Occipital lobe (tissue), 2 donors: ENCODE measurements around the gene GNPTG. TPM values are rescaled to one million over a fixed set of nuclear protein-coding genes. Genes with fewer than 3 reads are reported as not detected.
"Not testable (repeated sequence)": the region's sequence is repeated elsewhere in the genome, so short reads cannot be mapped to it uniquely, and the experiment has no call there.

ENCODE experiments used
- DNase-seq: peaks from one replicate; lab custom pipeline; 2025; lab: John Stamatoyannopoulos, UW
- total RNA-seq: library from RNA; depleted of rRNA; stranded (reverse); fragments of >200 nt; gene quantifications from one replicate; pipeline ENCODE4 v1.2.3, GENCODE V29; 2014

Gene GNPTG
- total RNA-seq, 1 donor from 2014 or later: 15.0 TPM

DNA sequence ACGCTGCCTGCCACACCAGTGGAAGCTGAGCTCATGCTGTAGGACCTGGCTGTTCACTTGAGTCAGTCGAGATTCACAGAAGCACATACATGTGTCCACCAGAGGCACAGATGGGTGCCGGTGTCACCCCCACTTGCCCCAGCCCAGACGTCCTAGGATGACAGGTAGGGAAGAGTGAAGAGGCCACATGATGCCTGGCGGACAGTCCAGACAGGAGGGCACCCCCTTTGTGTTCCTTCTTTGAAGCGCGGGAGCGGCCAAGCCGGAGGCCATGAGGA lies 33.5 kb upstream of the GNPTG start:
- no peak for DNase-seq

DNA sequence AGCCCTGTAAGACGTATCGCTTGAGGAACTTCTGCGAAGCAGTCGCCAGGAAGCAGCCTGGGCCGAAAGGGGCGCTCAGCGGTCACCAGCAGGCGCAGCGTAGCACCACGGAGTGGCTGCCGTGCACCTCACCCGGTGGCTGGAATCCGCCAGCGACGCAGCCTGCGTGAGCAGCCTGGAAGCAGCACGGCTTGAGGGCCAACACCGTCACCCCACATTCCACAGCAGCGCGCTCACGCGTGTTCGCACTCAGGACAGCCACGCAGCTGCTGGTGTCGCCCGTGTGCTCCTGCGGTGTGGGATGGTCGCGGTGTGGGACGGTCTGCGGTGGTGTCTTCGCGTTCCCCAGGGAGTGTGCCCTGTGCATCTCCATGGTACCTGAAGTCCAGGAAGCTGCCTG lies 32.7 kb upstream of the GNPTG start:
- DNase-seq: no peak

- DNase-seq: no peak
These were observed 31.6 kb upstream of the GNPTG start for GRCh38 chr16:1320097-1320496.

GRCh38 chr16:1320658-1321240 lies 31.0 kb upstream of the GNPTG start:
- DNase-seq: no peak

GRCh38 chr16:1322407-1322806 lies 29.3 kb upstream of the GNPTG start:
- no peak for DNase-seq

DNA sequence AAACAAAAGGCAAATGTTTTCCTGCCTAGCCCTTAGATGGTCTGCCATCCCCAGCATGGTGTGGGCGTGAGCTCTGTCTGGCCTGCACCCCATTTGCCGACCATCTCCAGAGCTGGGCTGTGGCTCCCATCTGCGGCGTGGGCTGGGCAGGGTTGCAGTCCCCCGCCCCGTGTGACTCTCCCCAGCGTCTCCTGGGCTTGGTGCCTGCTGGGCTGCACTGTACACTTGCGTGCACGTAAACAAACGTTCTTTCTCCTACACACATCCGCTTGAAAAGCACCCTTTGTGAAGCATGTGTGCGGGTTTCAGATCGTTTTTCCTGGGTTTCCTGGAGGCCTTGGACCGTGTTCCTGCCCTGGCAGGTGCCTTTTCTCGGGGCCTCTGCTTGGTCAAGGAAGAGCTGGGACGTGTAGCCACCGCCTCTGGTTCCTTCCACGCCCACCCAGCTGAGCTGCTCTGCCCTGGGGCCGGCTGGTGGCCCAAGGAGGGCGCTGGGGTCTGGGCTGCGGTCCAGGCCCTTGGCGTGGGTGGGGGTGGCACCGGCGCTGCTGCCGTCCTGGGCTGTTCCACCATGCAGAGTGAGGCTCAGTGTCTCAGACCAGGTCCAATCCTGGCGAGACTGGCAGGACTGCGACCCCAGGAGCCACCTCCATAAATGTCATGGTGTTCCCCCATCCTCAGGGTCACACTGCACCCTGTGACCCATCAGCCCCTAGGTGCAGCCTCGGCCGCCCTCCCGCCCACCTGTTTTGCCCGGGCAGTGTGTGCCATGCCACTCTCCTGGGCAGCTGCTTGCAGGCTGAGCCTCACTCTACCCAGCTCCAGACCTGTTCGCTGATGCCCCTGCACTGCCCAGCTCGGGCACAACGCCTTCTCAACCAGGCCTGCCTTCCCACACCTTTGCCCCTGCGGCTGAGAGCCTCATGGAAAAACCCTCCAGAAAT lies 28.2 kb upstream of the GNPTG start:
- peak; percentile 48 for DNase-seq

GRCh38 chr16:1324286-1324826 lies 27.4 kb upstream of the GNPTG start:
- DNase-seq: no peak

DNA sequence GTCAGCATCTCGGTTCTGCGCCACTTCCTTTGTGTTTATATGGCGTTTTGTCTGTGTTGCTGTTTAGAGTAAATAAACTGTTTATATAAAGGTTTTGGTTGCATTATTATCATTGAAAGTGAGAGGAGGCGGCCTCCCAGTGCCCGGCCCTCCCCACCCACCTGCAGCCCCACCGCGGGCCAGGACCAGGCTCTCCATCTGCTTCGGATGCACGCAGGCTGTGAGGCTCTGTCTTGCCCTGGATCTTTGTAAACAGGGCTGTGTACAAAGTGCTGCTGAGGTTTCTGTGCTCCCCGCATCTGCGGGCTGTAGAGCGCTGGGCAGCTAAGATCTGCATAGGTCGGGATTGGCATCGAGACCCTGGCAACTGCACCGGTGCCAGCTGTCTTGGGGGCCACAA lies 26.5 kb upstream of the GNPTG start:
- DNase-seq: no peak

- no peak for DNase-seq
These were observed 25.9 kb upstream of the GNPTG start for GRCh38 chr16:1325673-1326371.

DNA sequence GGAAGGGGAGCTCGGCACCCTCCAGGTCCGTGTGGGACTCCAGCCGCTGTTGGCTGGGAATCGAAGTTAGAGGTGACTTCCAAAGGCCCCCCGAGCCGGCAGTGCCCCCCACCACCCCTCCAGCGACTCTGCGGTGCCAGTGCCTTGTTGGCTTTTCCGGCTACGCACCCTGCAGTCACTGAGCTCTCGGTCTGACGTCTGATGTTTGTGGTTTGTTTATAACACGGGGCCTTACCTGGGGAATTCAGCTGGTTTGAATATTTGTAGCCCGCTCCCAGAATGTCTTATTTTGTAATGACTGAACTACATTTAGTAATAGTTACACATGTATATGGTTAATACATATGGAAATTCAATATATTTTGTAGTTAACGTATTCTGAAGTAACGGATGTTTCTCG lies 25.3 kb upstream of the GNPTG start:
- no peak for DNase-seq

GRCh38 chr16:1326946-1327618 lies 24.6 kb upstream of the GNPTG start:
- no peak for DNase-seq

GRCh38 chr16:1327619-1327947 lies 24.1 kb upstream of the GNPTG start:
- no peak for DNase-seq

DNA sequence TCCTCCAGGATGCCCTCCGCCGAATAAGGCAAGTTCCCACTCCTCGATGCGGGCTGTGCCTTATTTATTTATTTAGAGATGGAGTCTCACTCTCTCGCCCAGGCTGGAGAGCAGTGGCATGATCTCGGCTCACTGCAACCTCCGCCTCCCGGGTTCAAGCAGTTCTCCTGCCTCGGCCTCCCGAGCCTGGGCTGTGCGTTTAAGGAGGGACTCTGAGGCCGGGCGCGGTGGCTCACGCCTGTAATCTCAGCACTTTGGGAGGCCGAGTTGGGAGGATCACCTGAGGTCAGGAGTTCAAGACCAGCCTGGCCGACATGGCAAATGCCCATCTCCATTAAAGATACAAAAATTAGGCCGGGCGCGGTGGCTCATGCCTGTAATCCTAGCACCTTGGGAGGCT lies 23.6 kb upstream of the GNPTG start:
- DNase-seq: not testable (repeated sequence)

GRCh38 chr16:1328961-1329360 lies 22.8 kb upstream of the GNPTG start:
- DNase-seq: not testable (repeated sequence)

DNA sequence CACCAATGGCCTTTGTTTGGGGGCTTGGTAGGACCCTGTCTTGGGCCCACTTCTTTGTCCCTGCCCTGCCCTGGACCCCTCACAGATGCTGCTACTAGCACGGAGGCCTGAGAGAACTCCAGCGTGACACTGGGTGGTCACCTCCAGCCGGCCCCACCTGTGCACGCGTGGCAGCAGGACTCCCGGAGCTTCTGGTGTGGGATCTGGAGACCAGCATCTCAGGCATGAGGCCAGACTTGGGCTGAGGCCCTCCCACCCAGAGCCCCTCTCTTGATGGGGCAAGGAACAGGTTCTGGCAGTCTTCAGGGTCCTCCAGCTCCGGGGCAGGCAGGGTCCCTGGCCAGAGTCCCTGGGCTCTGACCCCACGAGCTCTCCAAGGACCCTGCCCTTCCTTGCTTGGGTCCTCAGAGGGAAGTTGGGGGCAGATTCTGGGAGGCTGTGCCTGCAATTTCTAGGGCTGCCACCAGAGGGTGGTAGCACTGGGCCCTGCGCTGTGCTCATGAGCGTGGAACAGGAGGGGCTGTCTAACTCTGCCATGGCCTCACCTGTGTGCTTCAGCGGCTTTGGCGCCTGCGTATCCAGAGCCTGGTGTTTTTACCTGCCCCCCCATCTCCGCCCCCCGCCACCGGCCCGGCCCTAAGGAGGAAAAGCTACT lies 21.3 kb upstream of the GNPTG start:
- no peak for DNase-seq

DNA sequence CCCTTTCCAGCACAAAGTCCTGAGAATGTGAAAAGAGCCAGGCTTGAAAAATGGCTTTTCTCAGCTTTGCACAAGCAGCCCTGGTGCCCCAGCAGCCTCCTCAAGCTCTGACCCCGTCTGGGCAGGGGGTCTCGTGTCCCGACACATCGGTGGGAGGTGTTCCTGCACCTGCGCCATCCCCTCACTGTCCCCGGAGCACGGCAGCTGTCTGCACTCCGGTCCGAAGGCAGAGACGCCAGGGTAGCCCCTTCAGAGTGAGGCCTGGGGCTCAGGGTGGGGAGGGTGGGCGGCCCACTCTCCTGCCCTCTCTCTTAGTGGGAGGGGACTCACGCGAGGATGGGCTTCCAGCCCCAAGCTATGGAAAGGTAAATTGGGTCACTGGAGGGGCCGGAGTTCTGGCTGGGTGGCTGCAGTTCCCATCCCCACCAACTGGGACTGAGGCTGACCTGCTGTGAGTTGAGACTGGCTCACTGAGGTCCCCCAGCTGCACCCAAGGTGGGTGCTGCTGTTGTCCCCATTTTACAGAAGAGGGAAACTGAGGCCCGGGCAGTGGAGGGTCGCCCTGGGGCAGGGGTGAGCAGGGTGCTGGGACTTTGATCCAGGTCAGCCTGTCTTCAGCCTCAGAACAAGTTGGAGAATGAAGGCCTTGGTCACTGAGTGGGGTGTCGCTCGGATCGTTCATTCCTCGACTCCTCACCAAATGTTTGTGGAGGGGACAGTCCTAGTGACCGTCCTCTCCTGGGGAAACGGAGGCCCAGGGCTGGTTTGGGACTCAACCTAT lies 20.6 kb upstream of the GNPTG start:
- no peak for DNase-seq

GRCh38 chr16:1331712-1332617 lies 19.8 kb upstream of the GNPTG start:
- DNase-seq: peak; percentile 38

DNA sequence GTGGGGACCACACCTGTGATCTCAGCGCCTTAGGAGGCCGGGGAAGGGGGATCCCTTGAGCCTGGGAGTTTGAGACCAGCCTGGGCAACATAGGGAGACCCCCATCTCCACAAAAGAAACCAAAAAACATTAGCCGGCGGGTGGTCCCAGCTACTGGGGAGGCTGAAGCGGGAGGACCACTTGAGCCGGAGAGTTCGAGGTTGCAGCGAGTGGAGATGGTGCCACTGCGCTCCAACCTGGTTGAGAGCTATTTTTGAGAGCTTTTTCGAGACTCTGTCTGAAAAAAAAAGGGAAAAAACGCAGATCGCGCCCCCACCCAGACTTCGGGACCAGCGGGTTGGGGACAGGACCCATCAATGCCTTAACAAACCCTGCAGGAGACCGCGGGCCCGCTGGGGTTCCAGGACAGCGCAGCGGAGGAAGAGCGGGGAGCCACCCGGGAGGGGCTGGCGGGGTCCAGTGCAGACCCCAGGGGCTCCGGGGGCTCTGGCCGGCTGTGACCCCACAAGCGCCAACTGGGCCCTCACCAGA lies 19.0 kb upstream of the GNPTG start:
- no peak for DNase-seq

GRCh38 chr16:1333149-1333812 lies 18.4 kb upstream of the GNPTG start, which contains the start of gene BAIAP3:
Gene BAIAP3, plus strand, starts transcription at chr16:1333645. Its CDS starts 4,905 bp downstream, at chr16:1338550.
- no peak for DNase-seq
